Astrocyte (in vitro differentiated cells and primary cell): ENCODE data around the gene GPC5. TPM values are rescaled to one million over a fixed set of nuclear protein-coding genes. Genes with fewer than 3 reads are reported as not detected.
A peak's percentile ranks its signal among the peaks of the same experiment; 100 is the strongest.
"Not testable (repeated sequence)": the region's sequence is repeated elsewhere in the genome, so short reads cannot be mapped to it uniquely, and the experiment has no call there.

Experiments used
- DNase-seq: peaks from one replicate; pipeline ENCODE4 v3.0.0-alpha.2; 2010; ENCODE audit warnings: low read depth
- FAIRE-seq: peaks from 2 replicates; lab custom pipeline; 2011; peaks lifted over from hg19 to GRCh38; lab: Jason Lieb, UNC
- H2AFZ ChIP-seq: 2 replicates; pipeline ENCODE4 v1.6.0; 2012; ENCODE audit warnings: low read depth, low read length, inconsistent platforms
- H3K27ac ChIP-seq: 2 replicates; pipeline ENCODE4 v1.5.1; 2011; ENCODE audit warnings: low read depth, low read length, inconsistent platforms
- H3K27me3 ChIP-seq: 2 replicates; pipeline ENCODE4 v1.6.0; 2011; ENCODE audit warnings: low read length, inconsistent platforms; ENCODE audit not compliant: insufficient read depth
- H3K36me3 ChIP-seq: 2 replicates; pipeline ENCODE4 v1.5.1; 2011; ENCODE audit warnings: low read length, inconsistent platforms; ENCODE audit not compliant: insufficient read depth
- H3K4me1 ChIP-seq: 2 replicates; pipeline ENCODE4 v1.5.1; 2011; ENCODE audit warnings: low read length, inconsistent platforms; ENCODE audit not compliant: insufficient read depth
- H3K4me2 ChIP-seq: 2 replicates; pipeline ENCODE4 v1.6.0; 2012; ENCODE audit warnings: low read length, inconsistent platforms
- H3K4me3 ChIP-seq: 2 replicates; pipeline ENCODE4 v1.5.1; 2011; ENCODE audit warnings: low read depth, mild to moderate bottlenecking, low read length, inconsistent platforms; ENCODE audit not compliant: insufficient read depth
- H3K79me2 ChIP-seq: 2 replicates; pipeline ENCODE4 v1.6.0; 2012; ENCODE audit warnings: mild to moderate bottlenecking, low read length, inconsistent platforms; ENCODE audit not compliant: insufficient read depth
- H3K9ac ChIP-seq: 2 replicates; pipeline ENCODE4 v1.6.0; 2012; ENCODE audit warnings: mild to moderate bottlenecking, low read length, inconsistent platforms
- H3K9me3 ChIP-seq: 2 replicates; pipeline ENCODE4 v1.5.1; 2012; ENCODE audit warnings: low read depth, mild to moderate bottlenecking, low read length, inconsistent platforms; ENCODE audit not compliant: insufficient read depth
- H4K20me1 ChIP-seq: 2 replicates; pipeline ENCODE4 v1.6.0; 2012; ENCODE audit warnings: low read length, inconsistent platforms; ENCODE audit not compliant: insufficient read depth
- H3K27ac Mint-ChIP-seq: one replicate; pipeline ENCODE4 v1.8.0; 2021; ENCODE audit warnings: mild to moderate bottlenecking, mixed read lengths; ENCODE audit not compliant: unreplicated experiment
- H3K27me3 Mint-ChIP-seq: one replicate; pipeline ENCODE4 v1.8.0; 2021; ENCODE audit warnings: low read depth, mixed read lengths; ENCODE audit not compliant: unreplicated experiment
- H3K36me3 Mint-ChIP-seq: one replicate; pipeline ENCODE4 v1.8.0; 2021; ENCODE audit warnings: low read depth, mixed read lengths; ENCODE audit not compliant: unreplicated experiment
- H3K4me1 Mint-ChIP-seq: one replicate; pipeline ENCODE4 v1.8.0; 2021; ENCODE audit warnings: low read depth, mixed read lengths; ENCODE audit not compliant: unreplicated experiment
- H3K4me3 Mint-ChIP-seq: one replicate; pipeline ENCODE4 v1.8.0; 2021; ENCODE audit warnings: mild to moderate bottlenecking, moderate library complexity, mixed read lengths; ENCODE audit not compliant: unreplicated experiment
- H3K9me3 Mint-ChIP-seq: one replicate; pipeline ENCODE4 v1.8.0; 2021; ENCODE audit warnings: mild to moderate bottlenecking, mixed read lengths; ENCODE audit not compliant: unreplicated experiment
- CTCF ChIP-seq: IDR thresholded peaks from 2 replicates; pipeline ENCODE4 v1.5.1; 2011; ENCODE audit warnings: low read depth, mild to moderate bottlenecking, inconsistent platforms, low read length, moderate library complexity; ENCODE audit not compliant: insufficient read depth
- EZH2 ChIP-seq: IDR thresholded peaks from 2 replicates; pipeline ENCODE4 v1.6.1; 2012; ENCODE audit warnings: mild to moderate bottlenecking, low read length, inconsistent platforms; ENCODE audit not compliant: insufficient read depth
- total RNA-seq: library from RNA; stranded (reverse); gene quantifications from 2 replicates; pipeline ENCODE4 v1.2.1, GENCODE V29; 2021

Gene GPC5
- total RNA-seq, 1 donor from 2014 or later, result 1.1 TPM

- H2AFZ ChIP-seq, result no peak overlapping the region
- FAIRE-seq, result peak; percentile 49
- no peaks in the 10 kb centered on the region for H3K79me2 ChIP-seq
- no peaks in the 10 kb centered on the region for H4K20me1 ChIP-seq
- no peaks in the 10 kb centered on the region for H3K36me3 ChIP-seq
- TF ChIP-seq EZH2 (no peak), CTCF (no peak)
- H3K4me2 ChIP-seq, result no peak overlapping the region
- no peaks in the 10 kb centered on the region for H3K4me1 Mint-ChIP-seq
- no peaks in the 10 kb centered on the region for H3K36me3 Mint-ChIP-seq
- H3K27ac ChIP-seq, result no peak overlapping the region
- no peaks in the 10 kb centered on the region for H3K4me1 ChIP-seq
- DNase-seq, result no peak
- no peaks in the 10 kb centered on the region for H3K9me3 Mint-ChIP-seq
- no peak overlapping the region for H3K27ac Mint-ChIP-seq
- no peaks in the 10 kb centered on the region for H3K27me3 Mint-ChIP-seq
- H3K27me3 ChIP-seq, result no peaks in the 10 kb centered on the region
- H3K4me3 ChIP-seq, result no peak overlapping the region
- H3K9ac ChIP-seq, result no peak overlapping the region
- H3K9me3 ChIP-seq, result no peaks in the 10 kb centered on the region
- H3K4me3 Mint-ChIP-seq, result no peak overlapping the region
These were observed 393.6 kb downstream of the GPC5 start for GRCh38 chr13:91792054-91792453.

- Histone ChIP-seq H4K20me1 (no peaks in the 10 kb centered on the region), H3K4me2 (no peak overlapping the region), H3K4me3 (no peak overlapping the region), H3K36me3 (no peaks in the 10 kb centered on the region), H3K9ac (no peak overlapping the region), H3K27me3 (no peaks in the 10 kb centered on the region), H3K79me2 (no peaks in the 10 kb centered on the region), H2AFZ (no peak overlapping the region), H3K27ac (no peak overlapping the region), H3K4me1 (no peaks in the 10 kb centered on the region), H3K9me3 (no peaks in the 10 kb centered on the region)
- no peaks in the 10 kb centered on the region for H3K4me1 Mint-ChIP-seq
- FAIRE-seq (no peak), DNase-seq (no peak)
- no peak overlapping the region for H3K27ac Mint-ChIP-seq
- H3K4me3 Mint-ChIP-seq, result no peak overlapping the region
- H3K9me3 Mint-ChIP-seq, result peaks cover 3% of the 10 kb centered on the region
- H3K27me3 Mint-ChIP-seq, result no peaks in the 10 kb centered on the region
- no peaks in the 10 kb centered on the region for H3K36me3 Mint-ChIP-seq
- TF ChIP-seq EZH2 (no peak), CTCF (no peak)
These were observed 399.1 kb downstream of the GPC5 start for GRCh38 chr13:91797567-91797966.

- not testable (repeated sequence) for H3K27me3 ChIP-seq, H3K27ac ChIP-seq, H4K20me1 ChIP-seq, H3K4me1 ChIP-seq, H3K36me3 Mint-ChIP-seq, H3K79me2 ChIP-seq, H3K9me3 ChIP-seq, H3K4me3 ChIP-seq, FAIRE-seq, H3K4me3 Mint-ChIP-seq, H3K4me2 ChIP-seq, DNase-seq, H3K4me1 Mint-ChIP-seq, H3K27me3 Mint-ChIP-seq, H3K27ac Mint-ChIP-seq, H3K36me3 ChIP-seq, H2AFZ ChIP-seq, H3K9me3 Mint-ChIP-seq, H3K9ac ChIP-seq
These were observed 399.9 kb downstream of the GPC5 start for GRCh38 chr13:91798338-91798737.

- not testable (repeated sequence) for FAIRE-seq, H3K9me3 Mint-ChIP-seq, H3K36me3 Mint-ChIP-seq, H3K27me3 ChIP-seq, H3K4me2 ChIP-seq, H4K20me1 ChIP-seq, DNase-seq, H2AFZ ChIP-seq, H3K4me1 ChIP-seq, H3K27ac Mint-ChIP-seq, H3K9ac ChIP-seq, H3K27me3 Mint-ChIP-seq, H3K4me1 Mint-ChIP-seq, H3K27ac ChIP-seq, H3K4me3 Mint-ChIP-seq, H3K79me2 ChIP-seq, H3K36me3 ChIP-seq, H3K9me3 ChIP-seq, H3K4me3 ChIP-seq
These were observed 403.4 kb downstream of the GPC5 start for GRCh38 chr13:91801772-91802171.
